Left lung (tissue), 10 donors: ENCODE measurements around the gene AMBRA1. TPM values are rescaled to one million over a fixed set of nuclear protein-coding genes. Genes with fewer than 3 reads are reported as not detected.

Experiments
- ATAC-seq: fragments of 200-7000 bp; cut with Tn5 transposase; one replicate; pipeline ENCODE4 v1.9.1; 2020; ENCODE audit warnings: moderate library complexity
- DNase-seq, 4 donors: peaks; one replicate each; pipeline ENCODE4 v3.0.0-alpha.2; 2013 to 2020
- H3K27ac ChIP-seq, 2 donors: fragments of 200-600 bp; sonication (generic) in 1 of 2; one replicate each; pipeline versions ENCODE4 v1.5.0 to v1.8.0; 2020 to 2021
- H3K27me3 ChIP-seq, 2 donors: fragments of 200-600 bp; sonication (generic) in 1 of 2; one replicate each; pipeline versions ENCODE4 v1.5.0 to v1.8.0; 2020 to 2021
- H3K36me3 ChIP-seq, 2 donors: fragments of 200-600 bp; sonication (generic) in 1 of 2; one replicate each; pipeline versions ENCODE4 v1.5.0 to v1.8.0; 2020 to 2021
- H3K4me1 ChIP-seq, 2 donors: fragments of 200-600 bp; one replicate each; pipeline ENCODE4 v1.8.0; 2021
- H3K4me3 ChIP-seq, 2 donors: fragments of 200-600 bp; sonication (generic) in 1 of 2; one replicate each; pipeline versions ENCODE4 v1.5.0 to v1.8.0; 2020 to 2021; ENCODE audit warnings: mild to moderate bottlenecking in 1 of 2
- H3K9me3 ChIP-seq, 2 donors: fragments of 200-600 bp; sonication (generic) in 1 of 2; one replicate each; pipeline versions ENCODE4 v1.5.0 to v1.8.0; 2020 to 2021
- intact Hi-C, 2 donors: fragments of 100-400 bp; cut with DNase I; formaldehyde crosslinking; loops; one replicate each; pipeline versions ENCODE4 v1.11.2 to v1.14.2; 2022
- polyA plus RNA-seq, 6 donors: library from polyadenylated mRNA; unstranded; fragments of 120-200 nt; gene quantifications; one replicate each; pipeline ENCODE4 v1.2.1, GENCODE V29; 2013; ENCODE audit not compliant: insufficient read length in 6 of 6
- total RNA-seq, 2 donors: library from RNA; stranded (reverse); fragmentation: NEBNext Ultra II Directional; extraction: Animal tissue kit (Norgen Biotek cat#: 25700); gene quantifications; one replicate each; pipeline ENCODE4 v1.2.1, GENCODE V29; 2021
- TF ChIP-seq, protein P1 (sequence below), 2 donors: fragments of 200-600 bp; sonication (generic) in 1 of 2; IDR thresholded peaks; one replicate each; pipeline versions ENCODE4 v1.5.0 to v1.8.0; 2021; ENCODE audit warnings: antibody characterized with exemption in 2 of 2
- donor health status: DM: no; HTN: yes; CAD: no.
- donor health status: DM: no; HTN: no; CAD: no.

AMBRA1 gene
- total and polyA plus RNA-seq, 8 donors: 20.4 to 28.2 (median 23.7) TPM

DNA sequence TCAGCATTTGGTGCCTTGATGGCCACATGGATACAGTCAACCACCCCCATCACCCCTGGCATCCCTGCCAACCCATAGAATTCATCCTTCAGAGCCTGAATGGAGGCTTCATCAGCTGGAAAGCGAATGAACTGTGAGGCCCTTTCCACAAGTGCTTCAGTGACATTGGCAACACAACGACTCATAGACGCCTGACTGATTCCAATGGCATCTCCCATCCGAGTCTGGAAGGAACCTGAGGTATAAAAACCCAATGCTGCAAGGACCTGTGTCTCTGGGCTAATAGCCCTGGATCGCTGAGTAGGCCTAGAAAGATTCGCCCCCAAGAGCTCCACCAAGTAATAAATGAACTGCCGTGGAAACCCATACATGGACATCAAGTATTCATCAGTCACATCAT lies 21.9 kb upstream of the AMBRA1 start:
- H3K4me1 ChIP-seq: peaks cover 10 to 49% of the 10 kb centered on the region in 2 donors
- H3K4me3 ChIP-seq: no peak overlapping the region
- TF ChIP-seq, protein P1, sequence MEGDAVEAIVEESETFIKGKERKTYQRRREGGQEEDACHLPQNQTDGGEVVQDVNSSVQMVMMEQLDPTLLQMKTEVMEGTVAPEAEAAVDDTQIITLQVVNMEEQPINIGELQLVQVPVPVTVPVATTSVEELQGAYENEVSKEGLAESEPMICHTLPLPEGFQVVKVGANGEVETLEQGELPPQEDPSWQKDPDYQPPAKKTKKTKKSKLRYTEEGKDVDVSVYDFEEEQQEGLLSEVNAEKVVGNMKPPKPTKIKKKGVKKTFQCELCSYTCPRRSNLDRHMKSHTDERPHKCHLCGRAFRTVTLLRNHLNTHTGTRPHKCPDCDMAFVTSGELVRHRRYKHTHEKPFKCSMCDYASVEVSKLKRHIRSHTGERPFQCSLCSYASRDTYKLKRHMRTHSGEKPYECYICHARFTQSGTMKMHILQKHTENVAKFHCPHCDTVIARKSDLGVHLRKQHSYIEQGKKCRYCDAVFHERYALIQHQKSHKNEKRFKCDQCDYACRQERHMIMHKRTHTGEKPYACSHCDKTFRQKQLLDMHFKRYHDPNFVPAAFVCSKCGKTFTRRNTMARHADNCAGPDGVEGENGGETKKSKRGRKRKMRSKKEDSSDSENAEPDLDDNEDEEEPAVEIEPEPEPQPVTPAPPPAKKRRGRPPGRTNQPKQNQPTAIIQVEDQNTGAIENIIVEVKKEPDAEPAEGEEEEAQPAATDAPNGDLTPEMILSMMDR (IDR thresholded peaks at IDR 0.05): no peak
- no peak overlapping the region for H3K27ac ChIP-seq
- intact Hi-C loops: no loop called here
- no peaks in the 10 kb centered on the region for H3K27me3 ChIP-seq
- no peak for DNase-seq
- H3K36me3 ChIP-seq: peaks cover 0 to 8% of the 10 kb centered on the region in 2 donors
- H3K9me3 ChIP-seq: no peaks in the 10 kb centered on the region
- no peak for ATAC-seq

DNA sequence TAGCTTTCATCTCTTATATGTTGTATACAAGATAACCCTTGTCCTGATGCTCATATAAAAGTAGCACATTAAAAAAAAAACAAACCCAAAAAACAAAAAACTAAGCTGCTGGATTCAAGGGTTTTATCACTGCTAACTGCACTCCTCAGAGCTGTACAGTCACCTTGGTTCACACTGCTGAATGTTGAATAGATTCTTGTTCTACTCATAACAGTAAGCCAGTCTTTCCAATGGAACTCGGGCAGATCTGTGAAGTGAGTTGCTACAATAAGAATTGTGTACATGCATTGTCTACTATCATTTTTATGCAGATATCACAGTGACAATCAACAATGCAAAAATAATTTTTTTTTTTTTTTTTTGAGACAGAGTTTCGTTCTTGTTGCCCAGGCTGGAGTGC lies 18.5 kb upstream of the AMBRA1 start:
- intact Hi-C loops: no loop called here
- H3K36me3 ChIP-seq: no peaks in the 10 kb centered on the region
- DNase-seq (no peak), ATAC-seq (no peak)
- H3K27me3 ChIP-seq: no peaks in the 10 kb centered on the region
- H3K4me3 ChIP-seq: no peak overlapping the region
- TF ChIP-seq, protein P1 (IDR thresholded peaks at IDR 0.05): no peak
- no peaks in the 10 kb centered on the region for H3K9me3 ChIP-seq
- peaks cover 0 to 21% of the 10 kb centered on the region in 2 donors for H3K4me1 ChIP-seq
- no peak overlapping the region for H3K27ac ChIP-seq

DNA sequence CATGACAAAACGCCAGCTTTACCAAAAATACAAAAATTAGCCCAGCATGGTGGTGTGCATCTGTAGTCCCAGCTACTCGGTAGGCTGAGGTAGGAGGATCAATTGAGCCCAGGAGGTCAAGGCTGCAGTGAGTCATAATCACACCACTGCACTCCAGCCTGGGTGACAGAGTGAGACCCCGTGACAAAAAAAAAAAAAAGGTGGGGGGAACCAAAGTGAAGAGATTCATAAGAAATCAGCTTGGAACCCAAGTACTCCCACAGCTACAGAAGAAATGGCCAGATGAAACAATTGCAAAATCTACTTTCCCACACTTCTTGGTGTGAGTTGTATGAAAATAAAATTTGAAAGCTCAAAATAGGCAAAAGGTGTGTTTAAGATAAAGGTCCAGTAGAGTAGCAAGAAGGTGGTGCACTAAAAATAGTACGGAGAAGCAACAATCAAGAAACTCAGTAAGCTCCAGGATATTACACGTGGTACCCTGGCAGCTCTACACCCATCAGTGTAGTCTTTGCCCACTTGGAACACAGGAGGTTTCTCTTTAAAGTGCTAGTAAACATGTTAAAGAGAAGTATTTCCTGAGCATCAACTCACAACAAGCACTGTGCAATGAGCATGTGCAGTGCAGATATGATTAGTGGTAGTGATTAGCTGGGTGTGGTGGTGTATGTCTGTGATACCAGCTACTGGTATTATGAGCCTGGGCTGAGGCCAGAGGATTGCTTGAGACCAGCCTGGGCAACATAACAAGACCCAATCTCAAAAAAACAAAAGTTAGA lies 17.9 kb upstream of the AMBRA1 start:
- H3K27me3 ChIP-seq: no peaks in the 10 kb centered on the region
- H3K9me3 ChIP-seq: no peaks in the 10 kb centered on the region
- DNase-seq: no peak
- no peak overlapping the region for H3K4me3 ChIP-seq
- TF ChIP-seq, protein P1 (IDR thresholded peaks at IDR 0.05): no peak
- intact Hi-C loops: no loop called here
- H3K4me1 ChIP-seq: peaks cover 0 to 21% of the 10 kb centered on the region in 2 donors
- H3K36me3 ChIP-seq: no peaks in the 10 kb centered on the region
- no peak overlapping the region for H3K27ac ChIP-seq
- ATAC-seq: no peak

DNA sequence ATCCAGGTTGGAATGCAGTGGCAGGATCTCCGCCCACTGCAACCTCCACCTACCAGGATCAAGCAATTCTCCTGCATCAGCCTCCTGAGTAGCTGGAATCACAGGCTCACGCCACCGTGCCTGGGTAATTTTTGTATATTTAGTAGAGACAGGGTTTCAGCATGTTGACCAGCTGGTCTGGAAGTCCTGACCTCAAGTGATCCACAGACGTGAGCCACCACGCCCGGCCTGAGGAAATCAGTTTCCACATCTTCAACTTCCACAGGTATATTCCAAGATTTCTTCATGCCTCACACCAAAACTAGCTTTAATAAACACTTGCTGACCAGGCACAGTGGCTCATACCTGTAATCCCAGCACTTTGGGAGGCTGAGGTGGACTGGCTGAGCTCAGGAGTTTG lies 15.6 kb upstream of the AMBRA1 start:
- Histone ChIP-seq H3K27ac (no peak overlapping the region), H3K36me3 (no peaks in the 10 kb centered on the region), H3K27me3 (no peaks in the 10 kb centered on the region), H3K4me1 (peaks cover 0 to 2% of the 10 kb centered on the region in 2 donors), H3K4me3 (no peak overlapping the region), H3K9me3 (no peaks in the 10 kb centered on the region)
- intact Hi-C loops: no loop called here
- ATAC-seq: no peak
- no peak for DNase-seq
- TF ChIP-seq, protein P1 (IDR thresholded peaks at IDR 0.05): no peak

DNA sequence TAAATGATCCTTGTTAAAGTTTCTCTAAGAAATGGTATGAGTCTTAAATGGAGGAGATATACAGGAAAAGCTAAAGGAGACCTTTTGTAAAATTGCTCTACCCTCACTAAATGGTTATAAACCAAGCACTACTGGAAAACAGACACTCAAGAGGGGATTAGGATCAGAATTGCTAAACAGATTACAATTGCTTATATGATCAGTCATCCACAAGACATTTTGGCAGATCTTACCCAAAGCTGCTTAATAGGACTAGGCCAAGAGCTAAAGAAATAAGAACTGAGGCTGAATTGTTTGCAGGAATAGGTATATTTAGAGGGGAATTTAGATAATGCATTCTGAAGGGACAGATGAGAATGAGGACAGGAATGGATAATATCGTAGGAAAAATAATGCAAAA lies 13.7 kb upstream of the AMBRA1 start:
- TF ChIP-seq, protein P1 (IDR thresholded peaks at IDR 0.05): no peak
- H3K4me3 ChIP-seq: no peak overlapping the region
- no peak for ATAC-seq

More for the DNA sequence above, 13.7 kb upstream of the AMBRA1 start:
- no peaks in the 10 kb centered on the region for H3K4me1 ChIP-seq
- H3K9me3 ChIP-seq: no peaks in the 10 kb centered on the region
- H3K27me3 ChIP-seq: no peaks in the 10 kb centered on the region
- intact Hi-C loops: no loop called here
- no peak overlapping the region for H3K27ac ChIP-seq
- no peak for DNase-seq
- peaks cover 0 to 12% of the 10 kb centered on the region in 2 donors for H3K36me3 ChIP-seq
